Measurements from ENCODE around the gene RUFY4. TPM values are rescaled to one million over a fixed set of nuclear protein-coding genes. Genes with fewer than 3 reads are reported as not detected.

Gene RUFY4
- total RNA-seq, 2 donors from 2014 or later, result not detected

GRCh38 chr2:218075975-218076811, 7.1 kb downstream of the RUFY4 start:
- Histone ChIP-seq H3K9me3 (no peaks in the 10 kb centered on the region), H3K4me3 (no peak overlapping the region), H3K4me1 (no peaks in the 10 kb centered on the region), H3K36me3 (replicated peaks in 1 of 2; ENCODE audit: insufficient read depth in 1 of 2, low read depth in 2 of 2) (no peaks in the 10 kb centered on the region), H3K27me3 (no peaks in the 10 kb centered on the region), H3K27ac (no peak overlapping the region)
- intact Hi-C loops (cut with DNase I), result no loop called here
- no peak for TF ChIP-seq CTCF (IDR thresholded peaks at IDR 0.05)
- no peak for TF ChIP-seq POLR2A (IDR thresholded peaks at IDR 0.05)
- ATAC-seq, result no peak
- no peak for DNase-seq
- WGBS, 2 donors, result 68 to 86% methylated on average over 6 to 10 of the region's 10 CpGs

- H3K9me3 ChIP-seq, result no peaks in the 10 kb centered on the region
Observed at GRCh38 chr2:218077464-218078216, 8.6 kb downstream of the RUFY4 start.

DNA sequence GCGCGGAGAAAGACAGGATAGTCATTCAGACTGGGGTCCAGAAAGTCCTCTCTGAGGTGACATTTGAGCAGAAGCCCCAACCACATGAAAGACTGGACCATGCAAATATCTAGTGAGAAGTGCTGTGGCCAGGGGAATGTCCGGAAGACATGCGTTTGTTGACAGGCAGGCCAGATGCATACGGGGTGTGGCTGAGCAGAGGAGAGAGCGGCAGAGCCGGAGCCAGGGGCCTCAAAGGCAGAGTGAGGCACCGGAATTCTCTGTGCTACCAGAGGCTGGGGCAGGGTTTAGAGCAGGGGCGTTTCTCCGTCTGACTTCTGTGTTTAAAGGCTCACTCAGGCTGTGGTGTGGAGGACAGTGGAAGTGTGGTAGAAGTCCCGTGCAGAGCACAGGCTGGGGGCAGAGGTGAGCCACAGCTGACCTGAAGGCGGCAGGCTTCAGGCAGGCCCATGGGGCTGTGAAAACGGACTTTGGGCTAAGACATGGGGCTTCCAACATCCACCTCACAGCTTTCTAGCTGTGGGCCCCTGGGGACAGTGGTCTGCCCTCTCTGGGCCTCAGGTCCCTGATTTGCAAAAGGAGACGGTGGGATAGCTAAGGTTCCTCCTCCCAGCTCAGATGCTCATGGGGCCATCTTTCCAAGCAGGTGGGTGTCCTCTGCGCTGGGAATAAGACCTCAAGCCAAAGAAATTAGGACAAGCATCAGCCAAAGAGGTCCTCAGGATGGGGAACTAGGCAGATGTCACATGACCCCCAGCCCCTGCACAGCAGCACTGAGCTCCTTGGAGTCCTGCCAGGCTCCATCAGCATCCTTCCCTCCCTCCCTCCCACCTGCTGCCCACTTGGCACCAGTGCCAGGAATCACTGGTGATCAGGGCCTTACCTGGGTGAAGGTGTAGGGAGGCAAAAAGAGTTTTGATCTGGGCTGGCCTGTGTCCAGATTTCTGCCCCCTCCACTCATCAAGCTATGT, 11.2 kb downstream of the RUFY4 start:
- 71 to 74% methylated on average over 13 to 15 of the region's 15 CpGs for WGBS, 2 donors
- Histone ChIP-seq H3K9me3 (no peaks in the 10 kb centered on the region), H3K27me3 (no peaks in the 10 kb centered on the region), H3K27ac (no peak overlapping the region), H3K4me3 (no peak overlapping the region), H3K36me3 (replicated peaks in 1 of 2; ENCODE audit: insufficient read depth in 1 of 2, low read depth in 2 of 2) (no peaks in the 10 kb centered on the region), H3K4me1 (no peaks in the 10 kb centered on the region)
- TF ChIP-seq CTCF (IDR thresholded peaks at IDR 0.05) (no peak), POLR2A (IDR thresholded peaks at IDR 0.05) (no peak)
- intact Hi-C loops (cut with DNase I), result no loop called here
- ATAC-seq (no peak), DNase-seq (no peak)

More at GRCh38 chr2:218077464-218078216, 8.6 kb downstream of the RUFY4 start:
- Histone ChIP-seq H3K27ac (no peak overlapping the region), H3K27me3 (no peaks in the 10 kb centered on the region), H3K4me1 (no peaks in the 10 kb centered on the region), H3K4me3 (no peak overlapping the region), H3K36me3 (replicated peaks in 1 of 2; ENCODE audit: insufficient read depth in 1 of 2, low read depth in 2 of 2) (no peaks in the 10 kb centered on the region)
- intact Hi-C loops (cut with DNase I), result no loop called here
- 73 to 86% methylated on average over 8 to 9 of the region's 9 CpGs for WGBS, 2 donors
- ATAC-seq, result no peak
- TF ChIP-seq CTCF (IDR thresholded peaks at IDR 0.05) (no peak), POLR2A (IDR thresholded peaks at IDR 0.05) (no peak)
- no peak for DNase-seq

GRCh38 chr2:218081063-218081462, 12.0 kb downstream of the RUFY4 start:
- no peak overlapping the region for H3K27ac ChIP-seq
- no peaks in the 10 kb centered on the region for H3K9me3 ChIP-seq
- H3K4me1 ChIP-seq, result no peaks in the 10 kb centered on the region
- TF ChIP-seq POLR2A (IDR thresholded peaks at IDR 0.05) (no peak), CTCF (IDR thresholded peaks at IDR 0.05) (no peak)
- DNase-seq, result no peak
- intact Hi-C loops (cut with DNase I), result no loop called here
- 79 to 87% methylated on average over 2 of the region's 2 CpGs for WGBS, 2 donors
- no peak for ATAC-seq
- no peaks in the 10 kb centered on the region for H3K27me3 ChIP-seq
- H3K36me3 ChIP-seq (replicated peaks in 1 of 2; ENCODE audit: insufficient read depth in 1 of 2, low read depth in 2 of 2), result no peaks in the 10 kb centered on the region
- H3K4me3 ChIP-seq, result no peak overlapping the region

Data from body of pancreas (tissue), 4 donors.